Measurements from ENCODE around the gene CRABP1.

CRABP1 gene

GRCh38 chr15:78347586-78348543, 7.7 kb downstream of the CRABP1 start:
- no peak for DNase-seq

DNA sequence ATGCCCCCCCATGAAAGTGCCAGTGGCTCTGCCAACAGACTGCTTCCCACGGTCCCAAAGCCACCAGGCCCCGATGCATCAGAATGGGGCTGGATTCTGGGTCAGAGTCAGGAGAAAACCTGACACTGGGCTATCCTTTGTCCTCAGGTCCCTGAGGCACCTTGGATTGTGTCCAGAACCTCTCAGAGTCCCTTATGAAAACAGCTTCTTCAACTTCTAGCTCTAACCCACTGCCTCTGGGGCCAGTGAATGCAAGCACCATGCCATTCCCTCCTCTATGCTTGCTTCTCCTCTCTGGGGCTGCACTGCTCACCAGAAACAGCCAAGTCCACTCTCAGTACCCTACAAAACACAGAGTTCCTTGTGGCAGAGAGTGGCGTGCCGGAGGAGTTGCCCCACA, 9.9 kb downstream of the CRABP1 start:
- no peak for DNase-seq

- no peak for DNase-seq
Observed at GRCh38 chr15:78351539-78351938, 11.4 kb downstream of the CRABP1 start.

DNA sequence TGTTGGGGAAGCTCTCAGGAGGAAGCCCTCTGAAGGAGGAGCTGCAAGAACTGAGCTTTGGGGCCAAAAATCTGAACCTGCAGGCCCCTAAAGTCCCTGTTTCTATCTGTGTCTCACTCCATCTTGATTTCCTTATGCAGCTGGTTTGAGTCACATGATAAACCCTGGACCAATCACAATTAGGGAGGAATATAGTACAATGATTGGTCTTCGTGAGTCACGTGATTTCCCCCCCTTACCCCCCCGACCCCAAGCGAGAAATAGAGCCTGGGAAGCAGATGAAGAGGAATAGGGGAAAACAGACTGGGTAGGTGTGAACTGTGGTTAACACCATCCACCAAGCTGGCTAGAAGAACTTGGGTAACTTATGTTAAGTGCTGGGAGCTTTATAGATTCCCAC, 12.9 kb downstream of the CRABP1 start:
- no peak for DNase-seq

DNA sequence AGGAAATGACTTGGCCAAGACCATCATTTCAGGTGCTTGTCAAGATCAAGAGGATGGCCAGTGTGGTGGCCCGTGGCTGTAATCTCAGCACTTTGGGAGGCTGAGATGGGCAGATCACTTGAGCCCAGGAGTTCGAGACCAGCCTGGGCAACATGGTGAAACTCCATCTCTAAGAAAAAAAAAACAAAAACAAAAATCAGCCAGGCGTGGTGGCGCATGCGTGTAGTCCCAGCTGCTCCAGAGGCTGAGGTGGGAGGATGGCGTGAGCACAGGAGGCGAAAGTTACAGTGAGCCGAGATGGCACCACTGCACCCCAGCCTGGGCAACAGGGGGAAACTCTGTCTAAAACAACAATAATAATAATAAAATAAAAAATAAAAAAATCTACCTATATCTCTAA, 15.0 kb downstream of the CRABP1 start:
- no peak for DNase-seq

GRCh38 chr15:78358102-78358870, 18.1 kb downstream of the CRABP1 start:
- no peak for DNase-seq

- no peak for DNase-seq
Observed at GRCh38 chr15:78359041-78359808, 19.1 kb downstream of the CRABP1 start.

GRCh38 chr15:78360367-78360801, 20.2 kb downstream of the CRABP1 start:
- no peak for DNase-seq

GRCh38 chr15:78360958-78361718, 21.0 kb downstream of the CRABP1 start:
- no peak for DNase-seq

DNA sequence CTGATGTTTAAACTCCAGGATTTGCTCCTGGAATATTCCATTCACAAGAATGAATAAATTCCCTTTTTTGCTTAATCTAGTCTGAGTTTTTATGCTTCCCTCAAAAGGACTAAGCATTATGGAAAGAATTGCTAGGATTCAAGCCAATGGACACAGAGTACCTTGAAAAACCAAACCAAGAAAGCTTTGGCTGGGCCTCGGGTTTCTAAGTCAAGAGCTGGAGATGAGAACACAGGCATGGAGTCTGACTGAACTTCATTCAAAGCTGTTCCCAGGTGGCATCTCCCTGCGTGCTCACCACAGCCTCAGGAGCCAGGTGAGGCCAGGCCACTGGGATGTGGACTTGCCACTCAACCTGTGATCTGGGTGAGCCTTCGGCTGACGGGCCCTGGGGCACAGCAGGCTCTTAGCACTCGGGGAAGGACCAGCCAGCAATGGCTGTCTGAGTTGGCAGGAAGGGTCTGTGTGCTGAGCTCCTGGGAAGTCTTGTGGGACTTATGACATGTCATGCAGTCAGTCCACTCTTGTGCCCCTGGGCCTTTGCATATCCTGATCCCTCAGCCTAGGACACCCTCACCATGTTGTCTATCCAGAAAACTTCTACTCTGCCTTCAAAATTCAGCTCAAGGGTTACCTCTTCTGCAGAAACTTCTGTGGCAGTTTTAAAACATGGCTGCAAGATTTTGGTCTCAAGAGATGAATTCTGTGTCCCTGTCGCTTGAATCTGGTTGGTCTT, 21.8 kb downstream of the CRABP1 start:
- DNase-seq, result no peak

DNA sequence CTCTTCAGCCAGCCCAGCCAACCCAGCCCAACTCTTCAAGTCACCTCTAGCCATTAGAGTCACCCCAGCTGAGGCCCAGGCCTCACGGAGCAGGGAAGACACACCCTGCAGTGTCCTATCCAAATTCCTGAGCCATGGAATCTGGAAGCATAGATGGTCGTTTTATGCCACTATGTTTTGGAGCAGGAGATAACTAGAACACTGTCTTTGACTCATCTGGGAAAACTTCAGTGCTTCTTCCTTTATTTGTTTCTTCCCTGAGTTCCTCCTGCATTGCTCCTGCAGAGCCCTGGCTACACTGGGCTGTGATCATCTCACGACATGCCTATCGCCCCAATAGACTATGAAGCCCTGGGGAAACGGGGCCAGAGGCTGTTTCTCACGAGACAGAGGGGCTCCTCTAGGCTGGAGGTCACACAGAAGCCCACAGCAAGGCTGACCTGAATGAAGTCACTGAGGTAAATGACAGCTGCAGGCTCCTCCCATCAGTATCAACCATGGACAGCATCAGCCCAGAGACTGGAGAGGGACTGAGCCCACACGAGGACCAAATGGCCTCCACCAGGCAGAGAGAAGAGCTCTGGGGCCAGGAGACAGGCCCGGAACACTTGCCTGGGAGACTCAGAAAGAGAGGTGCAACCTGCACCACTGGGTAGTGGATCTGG, 22.7 kb downstream of the CRABP1 start:
- DNase-seq, result no peak

DNA sequence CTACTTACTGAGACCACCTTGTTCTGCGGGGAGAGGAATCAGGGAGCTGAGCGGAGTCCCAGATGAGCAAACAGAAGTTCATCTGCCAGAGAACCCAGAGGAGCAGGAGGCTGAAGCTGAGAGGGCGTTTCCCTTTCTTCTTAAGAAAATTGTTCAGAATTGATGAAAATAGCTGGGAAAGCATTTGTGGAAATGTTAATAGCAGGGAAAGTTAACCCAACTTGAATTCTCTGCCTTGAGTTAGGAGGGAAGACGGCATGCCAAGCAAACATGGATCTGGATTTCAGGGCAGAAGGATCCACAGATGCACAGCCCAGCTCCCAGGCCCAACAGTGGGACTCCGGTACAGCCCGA, 23.2 kb downstream of the CRABP1 start:
- no peak for DNase-seq

DNA sequence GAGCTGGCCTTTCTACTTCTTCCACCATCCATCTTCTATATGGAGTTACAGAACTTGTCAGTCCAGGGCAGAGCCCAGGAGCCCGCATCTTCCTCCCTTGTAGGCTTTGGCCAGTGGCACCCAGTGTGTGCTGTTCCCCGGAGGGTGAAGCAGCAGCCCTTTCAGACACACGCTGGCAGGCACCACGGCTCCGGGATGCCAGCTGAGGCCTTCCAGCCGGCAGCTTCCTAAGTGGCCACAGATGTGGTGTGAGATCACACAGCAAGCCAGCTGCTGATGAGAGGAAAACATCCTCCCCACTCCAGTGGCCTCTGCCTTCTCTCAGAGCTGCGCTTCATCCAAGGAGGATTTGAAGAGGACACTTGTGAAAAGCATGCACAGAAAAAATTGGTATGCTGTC, 24.1 kb downstream of the CRABP1 start:
- no peak for DNase-seq

DNA sequence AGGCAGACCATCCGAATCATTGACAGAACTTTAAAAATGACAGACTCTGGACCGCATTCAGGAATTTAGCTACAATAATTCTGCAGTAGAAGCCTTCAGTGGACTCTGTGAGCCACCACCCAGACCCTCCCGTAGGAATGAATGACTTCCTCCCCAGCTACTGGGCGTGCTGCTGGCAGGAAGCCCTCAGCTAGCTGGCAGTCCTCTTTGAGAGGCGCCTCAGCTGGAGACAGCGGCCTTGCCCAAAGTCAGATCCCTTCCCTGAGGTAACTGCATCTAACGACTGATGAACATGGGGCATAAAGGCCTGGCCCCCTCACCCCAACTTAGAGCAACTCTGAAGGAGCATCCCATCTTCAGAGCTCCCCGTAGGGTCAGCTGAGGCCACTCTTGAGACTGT, 25.8 kb downstream of the CRABP1 start:
- DNase-seq, result no peak

GRCh38 chr15:78366342-78366741, 26.2 kb downstream of the CRABP1 start:
- DNase-seq, result no peak

DNA sequence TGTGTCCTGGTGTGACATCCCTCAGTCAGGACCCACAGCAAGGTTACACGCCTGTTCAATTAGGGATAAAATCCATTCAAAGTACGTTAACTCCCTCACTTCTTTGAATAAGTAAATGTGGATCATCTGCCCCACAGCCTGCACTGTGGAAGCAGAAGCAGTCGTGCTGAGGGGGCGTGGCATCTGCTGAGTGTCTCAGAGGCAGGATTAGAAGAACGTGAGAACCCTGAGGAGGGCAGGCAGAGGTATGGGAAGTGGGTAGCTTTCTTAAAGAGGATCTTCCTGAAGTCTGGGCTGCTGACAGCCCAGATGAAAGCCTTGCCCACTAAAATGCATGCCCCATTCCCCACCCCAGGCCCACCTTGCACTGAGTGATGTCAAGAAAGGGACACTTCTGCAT, 28.5 kb downstream of the CRABP1 start:
- no peak for DNase-seq

GRCh38 chr15:78369161-78369560, 29.0 kb downstream of the CRABP1 start:
- no peak for DNase-seq

DNA sequence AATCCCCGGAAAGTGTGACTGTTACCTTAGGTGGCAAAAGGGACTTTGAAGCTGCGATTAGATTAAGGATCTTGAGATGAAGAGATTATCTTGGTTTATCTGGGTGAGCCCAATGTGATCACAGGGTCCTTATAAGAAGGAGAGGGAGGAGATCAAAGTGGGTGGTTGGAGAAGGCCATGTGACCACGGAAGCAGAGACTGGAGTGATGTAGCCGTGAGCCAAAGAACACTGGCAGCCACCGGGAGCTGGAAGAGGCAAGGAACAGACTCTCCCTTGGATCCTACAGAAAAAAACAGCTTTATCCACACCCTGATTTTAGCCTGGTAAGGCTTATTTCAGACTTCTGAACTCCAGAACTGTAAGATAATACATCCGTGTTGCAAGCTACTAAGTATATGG, 29.9 kb downstream of the CRABP1 start:
- no peak for DNase-seq

- no peak for DNase-seq
Observed at GRCh38 chr15:78372880-78373279, 32.7 kb downstream of the CRABP1 start.

DNA sequence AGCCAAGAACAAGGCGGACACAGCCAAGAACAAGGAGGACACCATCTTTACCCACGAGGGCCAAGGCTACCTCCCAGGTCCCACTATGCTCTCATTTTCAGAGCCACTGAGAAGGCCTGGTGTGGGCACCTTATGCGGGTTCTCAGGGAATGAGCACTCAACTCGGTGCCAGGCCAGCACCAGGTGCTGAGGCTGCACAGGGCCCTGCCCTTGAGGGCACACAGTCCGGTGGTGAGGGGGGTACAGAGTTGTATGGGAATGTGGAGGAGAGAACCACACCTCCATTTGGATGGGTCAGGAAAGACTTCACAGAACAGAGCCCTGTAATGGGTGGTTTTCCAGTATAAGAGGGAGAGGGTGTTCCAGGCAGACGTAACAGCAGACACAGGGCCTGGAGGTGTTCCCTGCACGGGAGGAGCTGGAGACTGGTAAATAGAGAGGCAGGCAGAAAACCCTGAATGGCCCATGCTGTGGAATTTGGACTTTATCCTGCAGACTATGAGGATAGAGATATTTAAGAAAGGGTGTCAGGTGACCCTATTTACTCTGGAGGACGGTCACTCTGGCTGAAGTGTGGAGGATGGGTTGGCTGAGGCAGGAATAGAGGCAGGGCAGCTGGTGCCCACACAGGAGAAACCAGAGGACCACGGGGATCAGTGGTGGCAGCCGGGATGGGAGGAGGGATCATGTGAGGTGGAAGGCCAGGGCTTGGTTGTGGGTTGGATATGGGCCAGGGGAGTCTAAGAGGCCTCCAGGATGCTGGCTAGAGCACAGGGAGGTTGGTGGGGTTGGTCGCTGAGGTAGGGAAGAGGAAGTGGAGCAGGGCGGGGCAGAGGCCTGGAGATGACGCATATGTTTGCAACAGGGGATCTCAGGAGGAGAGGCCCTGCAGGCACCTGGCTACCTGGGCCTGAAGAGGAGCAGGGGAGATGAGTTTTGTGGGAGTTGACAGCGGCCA, 34.6 kb downstream of the CRABP1 start:
- DNase-seq, result no peak

All from stimulated activated CD4-positive, alpha-beta T cell treated with anti-CD3 and anti-CD28 coated beads, Interleukin-4, amount 100 ng/mL, for 4 hours (primary cell).